Dermis blood vessel endothelial cell (primary cell): Measurements from ENCODE around the gene SLC38A9. TPM values are rescaled to one million over a fixed set of nuclear protein-coding genes. Genes with fewer than 3 reads are reported as not detected.

ENCODE experiments used
- DNase-seq: peaks from one replicate; pipeline ENCODE4 v3.0.0; 2010
- total RNA-seq: library from RNA; depleted of rRNA; stranded (reverse); fragments of >200 nt; gene quantifications from 2 replicates; pipeline ENCODE4 v1.2.3, GENCODE V29; 2014

The SLC38A9 gene
- total RNA-seq, 1 donor from 2014 or later = 50.9 TPM

DNA sequence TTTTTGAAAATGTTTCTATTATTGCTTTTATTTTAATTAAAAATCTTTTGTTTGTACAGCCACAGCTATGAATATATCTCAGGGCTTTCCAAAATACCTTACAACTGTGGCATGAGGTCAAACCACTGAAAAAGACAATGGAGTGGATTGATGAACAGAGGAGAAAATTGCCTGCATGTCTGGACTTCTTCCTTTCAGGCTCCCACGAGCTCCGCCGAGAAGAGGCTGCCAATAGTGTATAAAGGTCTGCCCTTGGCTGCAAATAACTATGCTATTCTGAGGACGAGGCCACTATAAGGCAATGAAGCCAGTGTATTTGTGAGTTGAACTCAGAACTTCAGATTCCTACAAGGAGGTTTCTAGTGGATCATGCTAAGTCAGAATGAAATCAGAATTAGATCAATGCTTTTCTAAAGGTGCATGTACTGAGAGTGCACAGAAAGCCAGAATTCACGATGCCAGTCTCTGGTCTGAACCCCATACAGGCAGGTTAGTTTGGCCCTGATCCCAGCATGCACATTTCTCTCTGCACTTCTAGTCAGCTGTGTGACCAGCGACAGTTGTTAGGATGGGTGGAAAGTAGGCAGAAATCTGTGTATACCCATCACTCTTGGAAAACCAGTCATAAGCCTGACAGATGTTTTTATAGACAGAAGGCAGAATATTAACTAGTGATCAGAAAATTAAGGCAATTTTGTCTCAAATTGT, 134.6 kb downstream of the SLC38A9 start:
- peak; percentile 53 for DNase-seq

DNA sequence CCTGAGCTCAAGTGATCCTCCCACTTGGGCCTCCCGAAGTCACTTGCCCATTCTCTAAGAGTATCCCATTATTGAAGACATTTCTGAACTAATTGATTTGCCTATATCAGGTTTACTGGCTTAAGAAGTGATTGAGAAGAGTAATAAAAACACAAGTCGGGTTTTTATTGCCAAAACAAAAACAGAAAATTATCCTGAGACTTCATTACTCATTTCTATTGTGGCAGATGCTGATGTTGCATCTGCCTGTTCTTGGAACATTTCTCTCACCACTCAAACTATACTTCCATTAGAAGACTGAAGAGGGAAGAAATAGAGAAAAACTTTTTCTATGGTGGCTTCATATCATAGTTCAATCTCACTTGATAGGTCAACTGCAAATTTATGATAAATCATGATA, 135.5 kb downstream of the SLC38A9 start:
- no peak for DNase-seq

Other genes with a start within 250 kb of the SLC38A9 start
- gene PLPP1, start 177.4 kb downstream of the SLC38A9 start, total RNA-seq = 124 and 293 TPM in 2 replicates
- 0.17 TPM in 1 of 2 replicates, not detected in the other for gene DDX4, start 25.7 kb upstream of the SLC38A9 start, total RNA-seq
- 0.19 TPM in 1 of 2 replicates, not detected in the other for gene IL31RA, start 139.0 kb upstream of the SLC38A9 start, total RNA-seq